ENCODE results near the gene ERAS. TPM values are rescaled to one million over a fixed set of nuclear protein-coding genes. Genes with fewer than 3 reads are reported as not detected.

Gene ERAS, protein sequence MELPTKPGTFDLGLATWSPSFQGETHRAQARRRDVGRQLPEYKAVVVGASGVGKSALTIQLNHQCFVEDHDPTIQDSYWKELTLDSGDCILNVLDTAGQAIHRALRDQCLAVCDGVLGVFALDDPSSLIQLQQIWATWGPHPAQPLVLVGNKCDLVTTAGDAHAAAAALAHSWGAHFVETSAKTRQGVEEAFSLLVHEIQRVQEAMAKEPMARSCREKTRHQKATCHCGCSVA
- not detected for total RNA-seq

DNA sequence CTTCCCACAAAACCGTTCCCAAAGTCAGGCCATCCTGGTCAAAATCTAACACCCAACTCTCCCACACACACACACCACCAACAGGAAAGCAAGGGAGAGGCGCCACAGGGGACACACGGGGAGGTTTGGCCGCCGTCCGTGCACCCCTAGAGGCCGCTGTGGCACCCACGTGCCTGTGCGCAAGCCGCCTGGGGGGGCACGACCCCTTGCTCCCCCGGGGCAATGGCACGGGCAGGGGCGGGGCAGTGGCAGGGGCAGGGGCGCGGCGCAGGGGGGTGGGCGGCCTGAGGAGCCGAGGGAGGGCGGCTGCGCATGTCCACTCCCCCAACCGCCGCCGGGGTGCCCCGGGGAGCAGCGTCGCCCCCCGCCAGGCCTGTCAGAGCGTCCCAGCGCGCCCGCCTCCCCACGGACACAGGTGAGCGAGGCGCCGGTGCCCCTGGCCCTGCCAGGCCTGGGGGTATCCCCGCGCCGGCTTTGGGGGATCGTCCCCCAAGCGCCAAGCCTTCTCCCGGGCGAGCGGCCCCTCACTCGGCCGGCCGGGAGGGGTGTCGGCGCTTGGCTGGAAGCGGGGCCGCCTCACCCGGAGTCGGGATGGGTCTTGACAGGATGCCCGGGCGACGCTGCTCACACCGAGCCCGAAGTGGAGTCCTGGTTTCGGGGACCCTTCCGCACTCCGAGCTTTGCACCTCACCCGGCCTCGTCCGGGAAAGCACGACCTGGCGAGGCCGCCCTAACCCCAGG, at the start of gene ERAS:
ERAS (plus strand) TSS at position 379 of the 741 bp plus-strand sequence. CDS start 2,611 bp downstream, outside the sequence.
- Mint-ChIP-seq H3K27me3 (peaks cover 27% of the 10 kb centered on the region), H3K9me3 (no peaks in the 10 kb centered on the region), H3K27ac (no peak within 1 kb of the TSS), H3K4me3 (no peak within 1 kb of the TSS), H3K36me3 (ENCODE audit: low read depth) (peaks cover 25% of the 10 kb centered on the region), H3K4me1 (peaks cover 6% of the 10 kb centered on the region)
- CTCF ChIA-PET = interaction anchor here (0.7 to 1.3 kb wide), 2 partner anchors 10 to 143 kb away, joined by 3 read pairs; partner anchors contain the start of gene WAS
- no peak for DNase-seq
- POLR2A ChIA-PET = no interaction called here

- no peak for DNase-seq
- H3K4me3 Mint-ChIP-seq = no peak overlapping the region
- no peaks in the 10 kb centered on the region for H3K4me1 Mint-ChIP-seq
- H3K27me3 Mint-ChIP-seq = peaks cover 10% of the 10 kb centered on the region
- ChIA-PET POLR2A (interaction anchor here (1.8 kb wide), 1 partner anchor 25 kb away, joined by 8 read pairs; the partner anchor contains the start of gene HDAC6), CTCF (no interaction called here)
- no peaks in the 10 kb centered on the region for H3K36me3 Mint-ChIP-seq (ENCODE audit: low read depth)
- no peak overlapping the region for H3K27ac Mint-ChIP-seq
- no peaks in the 10 kb centered on the region for H3K9me3 Mint-ChIP-seq
These were observed 49.4 kb upstream of the ERAS start for GRCh38 chrX:48776818-48777439.

DNA sequence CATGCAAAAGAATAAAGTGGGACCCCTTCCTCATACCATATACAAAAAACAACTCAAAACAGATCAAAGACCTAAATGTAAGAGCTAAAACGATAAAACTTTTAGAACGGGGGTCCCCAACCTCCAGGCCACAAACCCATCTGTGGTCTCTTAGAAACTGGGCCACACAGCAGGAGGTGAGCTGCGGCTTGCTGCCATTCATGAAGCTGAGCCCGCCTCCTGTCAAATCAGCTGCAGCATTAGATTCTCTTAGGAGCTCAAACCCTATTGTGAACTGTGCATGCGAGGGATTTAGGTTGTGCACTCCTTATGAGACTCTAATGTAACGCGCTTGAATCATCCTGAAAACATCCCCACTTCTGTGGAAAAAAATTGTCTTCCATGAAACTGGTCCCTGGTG, 46.9 kb upstream of the ERAS start:
- Mint-ChIP-seq H3K4me3 (no peak overlapping the region), H3K27ac (no peak overlapping the region), H3K4me1 (no peaks in the 10 kb centered on the region), H3K9me3 (no peaks in the 10 kb centered on the region), H3K36me3 (ENCODE audit: low read depth) (no peaks in the 10 kb centered on the region), H3K27me3 (peaks cover 10% of the 10 kb centered on the region)
- CTCF ChIA-PET = interaction anchor here (0.8 kb wide), 1 partner anchor 93 kb away, joined by 3 read pairs; no protein-coding TSS in a partner anchor
- no peak for DNase-seq
- POLR2A ChIA-PET = no interaction called here

DNA sequence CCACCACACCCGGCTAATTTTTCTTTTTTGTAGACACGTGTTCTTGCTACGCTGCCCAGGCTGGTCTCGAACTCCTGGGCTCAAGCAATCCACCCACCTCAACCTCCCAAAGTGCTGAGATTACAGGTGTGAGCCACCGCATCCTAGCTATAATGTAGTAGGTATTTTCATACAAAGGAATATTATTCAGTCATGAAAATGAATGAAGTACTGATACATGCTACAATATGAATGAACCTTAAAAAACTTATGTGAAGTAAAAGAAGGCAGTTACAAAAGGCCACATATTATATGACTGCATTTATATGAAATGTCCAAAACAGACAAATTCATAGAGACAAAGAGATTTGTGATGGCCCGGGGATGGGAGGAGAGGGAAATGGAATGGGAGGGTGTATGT, 44.6 kb upstream of the ERAS start:
- CTCF ChIA-PET = no interaction called here

GRCh38 chrX:48782216-48782615, 44.1 kb upstream of the ERAS start:
- H3K27me3 Mint-ChIP-seq = peaks cover 10% of the 10 kb centered on the region
- no peaks in the 10 kb centered on the region for H3K36me3 Mint-ChIP-seq (ENCODE audit: low read depth)
- DNase-seq = no peak
- ChIA-PET CTCF (no interaction called here), POLR2A (no interaction called here)
- no peak overlapping the region for H3K27ac Mint-ChIP-seq
- no peak overlapping the region for H3K4me3 Mint-ChIP-seq
- no peaks in the 10 kb centered on the region for H3K9me3 Mint-ChIP-seq
- no peaks in the 10 kb centered on the region for H3K4me1 Mint-ChIP-seq

More for the DNA sequence above, 44.6 kb upstream of the ERAS start:
- POLR2A ChIA-PET = no interaction called here
- H3K27ac Mint-ChIP-seq = no peak overlapping the region
- H3K36me3 Mint-ChIP-seq (ENCODE audit: low read depth) = no peaks in the 10 kb centered on the region
- DNase-seq = no peak
- H3K27me3 Mint-ChIP-seq = peaks cover 5% of the 10 kb centered on the region
- H3K9me3 Mint-ChIP-seq = no peaks in the 10 kb centered on the region
- no peaks in the 10 kb centered on the region for H3K4me1 Mint-ChIP-seq
- H3K4me3 Mint-ChIP-seq = no peak overlapping the region

DNA sequence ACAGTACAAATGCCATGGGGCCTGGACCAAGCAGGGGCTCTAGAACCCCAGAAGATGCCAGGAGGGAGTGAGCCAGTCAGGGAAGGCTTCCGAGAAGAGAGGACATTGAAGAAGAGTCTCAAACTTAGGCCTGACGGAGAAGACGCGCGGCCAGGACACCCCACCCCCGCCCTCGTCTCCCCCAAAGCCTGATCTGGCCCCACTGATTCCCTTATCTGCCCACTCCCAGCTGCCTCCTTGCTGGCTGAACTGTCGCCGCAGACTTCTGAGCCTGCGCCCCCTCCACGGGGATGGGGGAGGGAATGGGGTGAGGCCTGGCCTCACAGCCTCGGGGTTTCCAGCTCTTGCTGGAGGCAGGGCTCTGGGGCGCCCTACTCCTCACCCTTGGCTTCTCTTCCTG, 43.5 kb upstream of the ERAS start:
- H3K36me3 Mint-ChIP-seq (ENCODE audit: low read depth) = no peaks in the 10 kb centered on the region
- H3K9me3 Mint-ChIP-seq = no peaks in the 10 kb centered on the region
- no peak overlapping the region for H3K4me3 Mint-ChIP-seq
- peaks cover 9% of the 10 kb centered on the region for H3K27me3 Mint-ChIP-seq
- ChIA-PET CTCF (no interaction called here), POLR2A (no interaction called here)
- H3K4me1 Mint-ChIP-seq = no peaks in the 10 kb centered on the region
- no peak for DNase-seq
- H3K27ac Mint-ChIP-seq = no peak overlapping the region

DNA sequence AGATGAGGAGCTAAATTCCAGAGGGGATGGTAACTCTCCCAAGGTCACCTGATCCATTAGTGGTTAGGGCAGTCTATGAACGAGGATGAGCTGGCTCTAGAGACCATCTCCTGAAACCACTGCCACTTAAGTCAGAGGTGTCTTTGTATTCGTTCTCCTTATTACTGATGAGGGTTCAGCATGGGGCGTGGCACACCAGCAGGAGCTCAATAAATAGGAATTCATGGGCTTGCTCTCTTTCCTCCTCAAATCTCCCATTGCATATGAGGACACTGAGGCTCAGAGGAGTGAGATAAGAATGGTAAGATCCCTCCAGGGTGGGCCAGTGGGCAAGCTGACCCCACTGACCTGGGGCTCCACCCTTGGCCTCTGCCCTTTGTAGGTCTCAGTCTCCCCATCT, 41.6 kb upstream of the ERAS start:
- POLR2A ChIA-PET = interaction anchor here (0.8 to 1.3 kb wide), 2 partner anchors 16 to 168 kb away, joined by 3 to 4 read pairs; partner anchors contain the start of gene HDAC6
- CTCF ChIA-PET = no interaction called here
- no peak for DNase-seq

GRCh38 chrX:48785186-48785539, 41.1 kb upstream of the ERAS start:
- POLR2A ChIA-PET = interaction anchor here (0.8 to 1.3 kb wide), 2 partner anchors 16 to 168 kb away, joined by 3 to 4 read pairs; partner anchors contain the start of gene HDAC6
- Mint-ChIP-seq H3K27me3 (peaks cover 9% of the 10 kb centered on the region), H3K4me3 (no peak overlapping the region), H3K9me3 (no peaks in the 10 kb centered on the region), H3K36me3 (ENCODE audit: low read depth) (no peaks in the 10 kb centered on the region), H3K4me1 (peaks cover 12% of the 10 kb centered on the region), H3K27ac (no peak overlapping the region)
- CTCF ChIA-PET = no interaction called here
- DNase-seq = no peak

More for the DNA sequence above, 41.6 kb upstream of the ERAS start:
- H3K36me3 Mint-ChIP-seq (ENCODE audit: low read depth) = no peaks in the 10 kb centered on the region
- no peaks in the 10 kb centered on the region for H3K9me3 Mint-ChIP-seq
- H3K4me3 Mint-ChIP-seq = no peak overlapping the region
- H3K27ac Mint-ChIP-seq = no peak overlapping the region
- H3K4me1 Mint-ChIP-seq = peaks cover 9% of the 10 kb centered on the region
- peaks cover 9% of the 10 kb centered on the region for H3K27me3 Mint-ChIP-seq

DNA sequence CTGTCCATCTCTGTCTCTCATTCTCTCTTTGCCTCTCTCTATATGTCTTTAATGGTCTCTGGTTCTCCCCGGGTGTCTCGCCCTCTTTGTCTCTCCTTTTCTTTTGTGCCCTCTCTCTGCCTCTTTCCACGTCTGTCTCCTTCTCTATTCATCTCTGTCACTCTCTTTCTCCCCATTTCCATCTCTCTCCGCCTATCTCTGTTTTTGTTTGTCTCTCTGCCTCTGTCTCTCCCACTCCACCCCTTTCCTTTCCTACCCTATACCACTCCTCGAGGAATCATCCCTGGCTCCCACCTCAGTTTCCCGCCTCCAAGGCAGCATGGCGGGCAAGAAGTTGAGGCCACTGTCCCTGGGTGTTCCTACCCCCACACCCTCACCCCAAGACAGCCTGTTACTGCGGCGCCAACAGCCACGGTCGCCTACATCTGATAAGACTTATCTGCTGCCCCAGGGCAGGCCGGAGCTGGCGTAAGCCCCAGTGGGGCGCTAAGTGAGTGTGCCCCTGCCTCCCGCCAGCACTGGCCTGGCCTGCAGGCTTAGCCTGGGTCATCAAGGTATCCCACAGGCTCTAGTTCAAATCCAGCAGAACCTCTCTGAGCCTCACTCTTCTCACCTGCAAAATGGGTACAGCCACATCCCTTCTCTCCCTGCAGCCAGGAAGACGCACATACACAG, 40.6 kb upstream of the ERAS start:
- POLR2A ChIA-PET = no interaction called here
- Mint-ChIP-seq H3K4me1 (peaks cover 14% of the 10 kb centered on the region), H3K27ac (no peak overlapping the region), H3K9me3 (no peaks in the 10 kb centered on the region), H3K27me3 (peaks cover 9% of the 10 kb centered on the region), H3K36me3 (ENCODE audit: low read depth) (no peaks in the 10 kb centered on the region), H3K4me3 (no peak overlapping the region)
- CTCF ChIA-PET = no interaction called here
- no peak for DNase-seq

DNA sequence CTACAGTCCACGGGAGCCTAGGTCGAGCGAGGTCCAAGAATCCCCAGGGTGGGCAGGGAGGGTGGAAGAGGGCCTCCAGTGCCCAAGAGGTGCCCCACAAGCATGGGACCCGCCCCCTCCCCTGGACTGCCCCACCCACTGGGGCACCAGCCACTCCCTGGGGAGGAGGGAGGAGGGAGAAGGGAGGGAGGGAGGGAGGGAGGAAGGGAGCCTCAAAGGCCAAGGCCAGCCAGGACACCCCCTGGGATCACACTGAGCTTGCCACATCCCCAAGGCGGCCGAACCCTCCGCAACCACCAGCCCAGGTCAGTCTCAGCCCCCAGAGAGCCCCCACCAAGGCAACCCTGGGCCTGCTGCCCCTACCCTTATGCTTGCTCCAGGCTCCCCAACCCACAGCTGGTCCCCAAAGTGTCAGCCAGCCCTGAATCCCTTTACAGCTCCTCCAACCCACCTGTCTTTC, 39.9 kb upstream of the ERAS start, which contains the start of gene GATA1:
GATA1 (plus strand) TSS at position 250 of the 460 bp plus-strand sequence. CDS start 4,520 bp downstream, outside the sequence.
- Mint-ChIP-seq H3K9me3 (no peaks in the 10 kb centered on the region), H3K4me3 (no peak within 1 kb of the TSS), H3K27ac (no peak within 1 kb of the TSS), H3K27me3 (peaks cover 9% of the 10 kb centered on the region), H3K4me1 (peaks cover 14% of the 10 kb centered on the region), H3K36me3 (ENCODE audit: low read depth) (no peaks in the 10 kb centered on the region)
- ChIA-PET POLR2A (no interaction called here), CTCF (no interaction called here)
- DNase-seq = no peak

DNA sequence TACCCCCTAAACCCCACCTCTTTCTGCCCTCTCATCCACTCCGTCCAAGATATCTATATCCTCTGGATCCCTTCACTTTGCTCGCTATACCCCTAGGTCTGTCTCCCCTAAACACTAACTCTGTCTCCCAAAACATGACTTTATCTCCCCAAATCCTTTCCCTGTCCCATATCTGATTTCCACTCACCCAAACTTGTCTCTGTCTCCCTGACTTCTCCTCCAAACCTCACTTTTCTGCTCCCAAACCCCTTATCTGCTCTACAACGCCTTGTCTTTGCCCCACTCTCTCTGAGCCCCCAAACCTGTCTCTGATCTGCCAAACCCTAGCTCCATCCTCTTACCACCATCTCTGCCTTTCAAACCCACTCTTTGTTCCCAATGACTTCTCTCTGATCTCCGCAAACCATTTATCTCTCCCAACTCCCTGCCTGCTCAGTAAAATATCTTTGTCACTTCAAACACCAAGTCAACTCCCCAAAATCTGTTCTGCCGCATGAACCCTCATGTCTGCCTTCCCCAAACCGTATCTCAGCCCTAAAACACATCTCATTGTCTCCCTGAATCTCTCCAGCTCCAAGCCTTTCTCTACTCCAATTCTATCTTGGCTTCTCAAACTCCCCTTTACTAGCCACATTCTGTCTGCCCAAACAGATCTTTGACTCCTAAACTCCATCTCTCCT, 39.3 kb upstream of the ERAS start:
- Mint-ChIP-seq H3K27ac (no peak overlapping the region), H3K27me3 (peaks cover 9% of the 10 kb centered on the region), H3K36me3 (ENCODE audit: low read depth) (no peaks in the 10 kb centered on the region), H3K9me3 (no peaks in the 10 kb centered on the region), H3K4me1 (peaks cover 14% of the 10 kb centered on the region), H3K4me3 (no peak overlapping the region)
- DNase-seq = no peak
- ChIA-PET POLR2A (no interaction called here), CTCF (no interaction called here)

GRCh38 chrX:48787505-48788443, 38.5 kb upstream of the ERAS start:
- ChIA-PET POLR2A (no interaction called here), CTCF (no interaction called here)
- Mint-ChIP-seq H3K36me3 (ENCODE audit: low read depth) (no peaks in the 10 kb centered on the region), H3K27me3 (peaks cover 9% of the 10 kb centered on the region), H3K4me3 (no peak overlapping the region), H3K9me3 (no peaks in the 10 kb centered on the region), H3K27ac (no peak overlapping the region), H3K4me1 (peaks cover 14% of the 10 kb centered on the region)
- no peak for DNase-seq
